Fibroblast of gingiva (primary cell): ENCODE data around the gene PIP4K2A.
A peak's percentile ranks its signal among the peaks of the same experiment; 100 is the strongest.

Experiments
- DNase-seq: peaks from one replicate; pipeline ENCODE4 v3.0.0-alpha.2; 2011; ENCODE audit warnings: low read depth

PIP4K2A gene

DNA sequence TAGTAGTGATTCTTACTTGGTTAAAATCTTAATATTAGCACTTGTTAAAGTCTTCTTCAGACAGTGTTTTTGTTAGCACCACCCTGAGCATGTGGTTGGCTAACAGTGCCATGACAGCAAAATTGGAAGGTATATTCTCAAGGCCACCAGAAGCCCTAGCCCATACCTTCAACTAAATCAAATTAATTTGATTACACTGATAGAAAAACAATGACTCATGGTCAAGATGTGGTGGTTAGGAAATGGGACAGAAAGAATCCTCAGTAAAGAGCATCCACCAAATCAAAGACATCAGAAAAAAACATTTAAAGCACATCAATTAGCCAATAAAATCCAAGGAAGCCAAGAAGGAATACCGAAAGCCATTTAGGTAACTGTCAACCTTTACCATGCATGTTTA, 75.5 kb downstream of the PIP4K2A start:
- no peak for DNase-seq

DNA sequence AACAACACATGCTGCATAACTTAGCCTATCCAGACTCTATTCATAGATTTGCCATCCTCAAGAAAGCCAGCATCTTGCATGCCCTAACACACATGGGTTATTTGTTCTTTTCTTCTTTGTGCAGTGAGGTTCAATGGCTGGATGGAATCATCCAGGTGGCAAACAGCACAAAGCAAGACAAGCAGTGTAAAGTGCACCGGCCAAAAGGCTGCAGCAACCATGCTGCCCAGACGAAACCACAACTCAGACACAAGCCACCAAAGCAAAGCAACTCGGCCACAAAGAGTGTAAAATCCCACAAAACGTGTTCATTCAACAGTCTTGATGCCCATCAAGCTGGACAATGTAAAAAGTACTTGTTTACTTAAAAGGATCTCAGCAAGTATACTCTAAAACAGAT, 76.9 kb downstream of the PIP4K2A start:
- DNase-seq = no peak

DNA sequence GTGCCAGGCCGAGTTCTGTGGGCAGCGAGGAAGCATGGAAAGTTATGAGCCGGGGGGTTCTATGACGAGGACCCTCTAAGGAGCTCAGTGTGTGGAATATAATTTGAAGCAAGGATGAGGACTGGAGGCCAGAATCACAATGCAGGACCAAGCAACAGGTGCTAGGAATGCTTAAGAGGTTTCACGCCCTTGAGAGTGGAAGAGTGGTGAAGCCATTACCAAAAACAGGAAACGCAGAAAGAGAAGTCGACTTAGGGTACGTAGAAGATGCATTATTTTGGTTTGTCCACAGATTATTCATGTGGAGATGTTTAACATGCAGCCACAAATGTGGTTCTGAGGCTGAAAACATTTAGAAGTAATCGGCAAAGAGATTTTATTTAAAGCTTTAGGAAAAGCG, 78.7 kb downstream of the PIP4K2A start:
- DNase-seq = no peak

DNA sequence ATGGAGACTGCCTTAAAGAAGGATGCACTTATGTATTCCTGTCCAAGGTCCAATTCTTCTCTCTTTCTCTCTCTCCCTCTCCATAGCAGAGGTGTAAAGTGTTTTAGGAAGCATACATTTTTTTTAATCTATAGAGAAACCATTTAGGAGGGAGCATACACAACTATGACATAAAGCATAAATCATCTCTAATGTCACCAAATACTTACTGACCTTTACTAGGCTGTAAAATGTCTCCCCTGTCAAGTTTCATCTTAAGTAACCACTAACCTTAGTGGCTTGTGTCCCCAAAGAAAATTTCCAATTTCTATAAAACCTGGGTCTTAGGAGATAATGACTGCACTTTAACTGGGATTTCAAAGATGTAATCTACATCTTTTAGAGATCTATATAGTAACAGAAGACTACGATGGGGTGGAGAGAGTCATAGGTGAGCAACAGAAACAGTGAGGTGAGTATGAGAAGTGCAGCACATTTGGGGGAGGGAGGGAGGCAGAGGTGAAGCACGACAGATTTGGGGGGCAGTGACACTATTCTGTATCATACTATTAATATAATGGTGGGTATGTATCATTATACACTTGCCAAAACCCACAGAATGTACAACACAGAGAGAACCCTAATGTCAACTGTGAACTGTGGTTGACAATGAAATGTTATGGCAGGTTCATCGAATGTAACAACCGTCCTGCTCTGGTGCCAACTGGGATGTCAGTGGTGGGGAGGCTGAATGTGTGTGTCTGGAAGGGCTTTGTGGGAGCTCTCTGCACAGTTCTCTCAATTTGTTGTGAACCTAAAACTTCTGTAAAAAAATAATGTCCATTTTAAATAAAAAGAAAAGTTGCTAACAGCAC, 79.5 kb downstream of the PIP4K2A start:
- no peak for DNase-seq

DNA sequence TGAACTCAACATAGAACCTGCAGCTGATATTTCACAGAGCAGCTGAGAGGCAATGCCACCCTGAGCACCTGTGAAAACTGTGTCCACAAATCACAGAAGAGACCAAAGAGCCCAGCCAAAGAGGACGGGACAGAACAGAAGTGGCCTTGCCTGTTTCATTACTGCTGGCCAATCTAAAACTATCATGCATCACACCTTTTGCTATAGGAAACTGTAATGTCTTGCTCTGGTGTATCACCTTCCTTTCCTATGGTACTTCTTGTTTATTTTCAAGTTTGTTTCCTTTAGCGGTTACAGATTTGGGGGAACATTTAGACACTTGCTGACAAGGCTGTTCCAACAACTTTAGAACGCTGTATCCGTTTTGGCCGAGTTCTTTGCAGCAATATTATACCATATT, 80.3 kb downstream of the PIP4K2A start:
- no peak for DNase-seq

DNA sequence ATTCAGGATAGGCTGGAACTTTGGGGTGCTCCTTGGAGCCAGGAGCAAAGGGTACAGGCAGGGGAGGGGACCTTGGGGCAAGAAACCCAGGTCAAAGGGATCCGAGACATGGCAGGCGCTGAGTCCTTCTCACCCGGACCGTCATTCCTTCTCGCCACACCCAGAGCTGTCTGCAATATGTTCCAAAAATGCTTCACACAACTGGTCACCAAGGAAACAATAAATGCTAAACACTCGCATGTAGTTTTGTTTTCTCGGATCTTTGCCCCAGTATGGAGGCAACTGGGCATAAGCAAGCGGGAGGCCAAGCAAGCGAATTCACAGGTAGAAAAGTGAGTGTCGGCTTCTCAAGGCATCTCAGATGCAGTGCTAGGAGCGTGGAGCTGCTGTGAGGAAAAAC, 80.8 kb downstream of the PIP4K2A start:
- no peak for DNase-seq

DNA sequence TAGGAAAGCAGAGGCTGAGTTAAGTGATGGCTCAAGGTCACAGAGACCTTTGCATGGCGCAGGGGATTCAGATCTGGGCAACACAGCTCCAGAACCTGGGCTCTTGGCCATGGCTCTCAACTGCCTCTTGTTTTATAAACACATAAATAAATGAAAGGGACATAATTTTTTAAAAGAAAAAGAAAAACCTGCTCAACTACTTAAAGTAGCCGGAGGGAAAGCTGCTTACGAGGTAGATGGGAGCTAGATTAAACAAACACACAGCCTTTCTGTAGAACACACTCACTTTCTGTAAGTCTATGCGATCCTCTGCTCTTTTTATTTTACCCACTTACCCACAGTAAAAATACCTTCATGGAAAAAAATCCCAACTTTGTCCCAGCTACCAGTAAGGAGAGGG, 81.3 kb downstream of the PIP4K2A start:
- no peak for DNase-seq

DNA sequence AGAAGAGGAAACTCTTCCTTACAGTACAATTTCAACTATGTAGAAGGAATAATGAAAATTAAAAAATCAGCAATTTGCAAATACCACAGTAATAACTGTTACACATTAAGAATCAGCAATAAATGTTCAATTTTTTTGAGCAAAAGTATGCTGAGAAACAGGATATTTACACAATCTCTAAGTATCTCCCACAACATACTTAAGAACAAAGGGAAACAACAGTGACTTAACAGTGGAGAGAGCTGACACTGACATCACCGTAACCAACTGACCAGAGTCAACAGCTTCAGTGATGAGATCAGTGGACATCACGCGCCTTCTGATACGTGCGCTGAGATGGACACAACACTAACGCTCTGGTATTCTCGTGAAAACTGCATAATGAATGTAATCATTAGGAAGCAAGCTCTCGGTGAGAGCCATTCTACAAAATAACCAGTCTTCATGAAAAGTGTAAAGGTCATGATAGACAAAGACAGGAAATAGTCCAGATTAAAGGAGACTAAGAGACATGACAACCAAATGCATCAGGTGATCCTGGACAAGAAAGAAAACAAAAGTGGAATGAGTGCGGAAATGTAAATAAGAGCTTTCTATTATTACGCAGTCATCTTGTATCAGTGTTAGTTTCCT, 82.6 kb downstream of the PIP4K2A start:
- DNase-seq = peak; percentile 10

DNA sequence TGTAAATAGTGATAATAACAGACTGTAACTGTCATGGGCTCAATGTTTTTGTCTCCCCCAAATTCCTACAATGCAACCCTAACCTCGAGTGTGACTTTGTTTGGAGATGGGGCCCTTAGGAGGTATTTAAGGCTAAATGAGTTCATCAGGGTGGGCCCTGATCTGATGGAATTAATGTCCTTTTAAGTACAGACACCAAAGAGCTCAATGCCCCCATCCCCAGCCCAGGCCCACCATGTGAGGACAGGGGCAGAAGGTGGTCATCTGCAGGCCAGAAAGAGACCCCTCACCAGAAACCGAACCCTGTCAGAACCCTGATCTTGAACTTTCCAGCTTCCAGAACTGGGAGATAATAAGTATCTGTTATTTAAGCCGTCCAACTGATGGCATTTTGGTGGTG, 83.2 kb downstream of the PIP4K2A start:
- DNase-seq = no peak

DNA sequence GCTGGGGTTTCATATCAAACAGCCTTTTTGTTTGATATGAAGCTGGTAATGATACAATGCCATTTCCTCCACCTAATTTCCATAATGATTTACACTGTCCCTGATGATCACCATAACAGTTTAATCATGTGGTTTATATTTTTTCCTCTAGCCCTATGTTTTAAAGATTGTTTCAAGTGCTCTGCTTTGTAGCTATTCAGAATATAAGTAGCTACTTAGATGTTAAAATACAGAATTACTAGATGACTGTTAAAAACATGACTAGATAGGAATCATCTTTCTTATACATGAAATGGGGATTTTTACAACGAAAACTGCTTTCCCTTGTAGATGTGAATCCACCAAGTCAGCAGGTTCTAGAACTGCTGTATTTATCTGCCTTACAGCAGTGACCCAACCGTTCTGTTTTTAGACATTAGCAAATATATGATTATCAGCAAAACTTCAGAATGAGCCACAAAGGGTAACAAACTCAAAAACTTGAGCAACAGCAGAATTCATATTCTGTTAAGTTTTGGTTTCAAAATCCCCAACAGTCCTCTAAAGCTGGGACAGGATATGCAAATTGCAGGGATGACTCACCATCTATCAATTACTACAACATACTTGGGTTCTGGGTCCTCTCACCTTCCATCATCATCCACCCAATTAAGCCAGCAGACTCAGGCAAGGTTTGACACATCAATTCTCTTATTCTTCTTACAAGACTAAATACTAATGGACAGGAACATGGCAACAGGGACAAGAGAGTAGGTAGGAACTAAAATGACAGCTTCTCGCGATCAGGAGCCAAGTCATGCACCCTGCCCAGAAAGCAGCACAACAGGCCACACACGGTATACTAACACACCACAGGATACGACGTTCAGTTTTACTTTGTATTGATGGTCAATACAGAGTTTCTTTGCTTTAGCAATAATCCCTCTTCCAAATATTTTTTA, 83.9 kb downstream of the PIP4K2A start:
- peak; percentile 68 for DNase-seq

DNA sequence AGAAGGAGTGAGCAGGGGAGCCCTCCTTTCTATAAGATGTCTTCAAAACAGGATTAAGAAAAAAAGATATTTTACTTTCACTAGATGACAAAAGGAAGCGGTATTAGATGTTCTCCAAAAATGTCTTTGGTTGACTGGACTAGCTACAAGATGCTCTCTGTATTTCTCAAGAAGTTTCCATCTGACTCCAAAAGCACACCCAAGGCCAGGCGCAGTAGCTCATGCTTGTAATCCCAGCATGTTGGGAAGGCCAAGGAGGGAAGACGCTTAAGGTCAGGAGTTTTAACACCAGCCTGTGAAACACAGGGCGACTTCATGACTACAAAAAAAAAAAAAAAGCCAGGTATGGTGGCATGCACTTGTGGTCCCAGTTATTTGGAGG, 84.5 kb downstream of the PIP4K2A start:
- no peak for DNase-seq

DNA sequence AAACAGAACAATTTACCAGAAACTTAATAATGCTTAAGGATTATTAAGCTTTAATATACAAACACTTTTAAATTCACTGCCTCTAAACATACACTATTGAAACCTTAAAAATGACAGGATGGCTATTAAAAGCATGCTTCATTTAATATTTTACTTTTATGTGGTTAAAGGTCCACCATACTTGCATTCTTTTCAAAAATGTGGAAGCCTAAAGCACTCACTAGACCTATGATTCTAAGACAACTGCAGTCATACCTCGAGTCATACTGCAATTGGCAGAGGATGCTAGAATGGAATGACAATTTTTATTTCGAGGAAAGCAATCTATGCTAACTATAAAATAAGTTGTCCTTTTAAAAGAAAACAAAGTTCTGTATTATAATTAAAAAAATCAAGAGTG, 85.3 kb downstream of the PIP4K2A start:
- no peak for DNase-seq

DNA sequence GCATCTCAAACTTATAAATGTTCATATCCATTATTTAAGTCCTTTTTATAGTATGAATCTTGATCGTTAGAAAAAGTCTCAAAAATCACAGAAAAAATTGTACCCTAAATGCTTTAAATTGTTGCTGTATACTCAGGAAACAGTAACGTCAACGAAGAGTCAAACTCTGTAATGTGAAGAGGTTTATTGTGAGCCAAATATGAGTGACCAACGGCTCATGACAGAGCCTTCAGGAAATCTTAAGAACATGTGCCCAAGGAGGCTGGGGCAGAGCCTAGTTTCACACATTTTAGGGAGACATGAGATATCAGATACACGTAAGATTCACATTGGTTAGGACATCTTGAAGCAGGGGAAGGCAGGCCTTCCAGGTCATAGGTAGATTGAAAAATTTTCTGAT, 86.1 kb downstream of the PIP4K2A start:
- no peak for DNase-seq

DNA sequence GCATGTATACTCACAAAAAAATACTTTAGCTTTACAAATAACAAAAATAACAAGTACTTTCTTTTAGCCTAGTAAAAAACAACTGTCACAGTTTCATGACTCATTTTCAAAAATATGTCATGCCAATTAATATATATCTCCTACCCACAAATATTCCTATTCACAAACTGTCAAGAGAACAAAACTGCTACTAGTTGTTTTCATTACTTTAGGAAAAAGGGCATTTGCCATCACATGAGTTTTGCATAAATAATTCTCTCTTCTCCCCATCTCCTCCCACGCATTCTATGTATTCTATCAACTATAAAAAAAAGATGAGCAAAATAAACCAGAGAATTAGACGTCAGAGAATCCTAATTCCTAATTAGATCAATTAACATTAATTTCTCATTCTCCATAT, 87.6 kb downstream of the PIP4K2A start:
- no peak for DNase-seq

DNA sequence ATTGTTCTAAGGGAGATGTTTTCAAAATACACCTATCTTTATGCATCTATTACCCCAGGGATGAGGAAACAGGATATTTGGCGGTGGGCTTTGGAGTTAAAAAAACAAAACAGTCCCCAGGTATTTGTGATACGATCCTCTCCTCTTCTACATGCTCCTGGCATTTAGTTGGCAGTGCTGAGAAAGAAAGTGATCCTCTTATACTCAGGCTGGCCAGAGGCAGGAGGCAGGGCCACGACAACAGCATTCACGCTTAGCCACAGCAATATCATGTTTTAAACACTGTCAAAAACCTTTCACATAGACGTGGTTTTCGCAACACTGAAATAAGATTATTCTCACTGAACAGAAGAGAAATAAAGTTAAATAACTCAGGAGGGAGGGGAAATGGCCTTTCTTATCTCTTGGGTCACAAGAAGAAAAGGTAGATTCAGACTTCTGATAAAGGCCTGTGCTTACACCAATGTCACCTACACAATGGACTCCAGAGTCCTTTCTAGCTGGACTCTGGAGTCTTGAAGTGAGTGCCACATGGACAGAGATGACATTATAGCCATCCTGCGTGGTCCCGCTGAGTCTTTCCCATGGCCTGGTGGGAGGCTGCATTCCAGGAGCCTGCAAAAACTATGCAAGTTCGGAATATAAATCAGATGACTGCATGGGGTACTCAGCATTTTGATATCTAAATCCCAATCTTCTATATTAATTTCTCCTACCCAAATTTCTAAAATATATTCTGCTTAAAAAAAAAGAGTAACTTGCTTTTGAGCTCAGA, 88.7 kb downstream of the PIP4K2A start:
- DNase-seq = no peak

DNA sequence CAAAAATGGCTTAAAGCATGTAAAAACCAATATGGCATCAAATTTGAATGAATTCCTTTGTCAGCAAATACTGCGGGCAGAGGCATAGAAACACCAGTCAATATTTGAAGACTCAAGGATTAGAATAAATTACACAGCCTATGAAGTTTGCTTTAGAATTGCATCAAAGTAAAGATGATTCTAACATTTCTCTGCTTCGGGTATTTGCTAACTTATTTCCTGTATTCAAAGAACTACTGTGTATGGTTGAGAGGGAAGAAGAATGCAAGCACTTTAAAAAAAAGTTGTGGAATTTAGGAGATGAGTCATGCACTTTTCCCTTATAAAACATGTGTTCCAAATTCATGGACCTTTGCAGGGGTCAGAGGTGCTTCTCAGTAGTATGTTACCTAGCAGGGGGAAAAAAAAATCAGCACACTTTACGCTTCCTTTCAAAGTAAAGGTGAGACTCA, 90.1 kb downstream of the PIP4K2A start:
- peak; percentile 80 for DNase-seq

DNA sequence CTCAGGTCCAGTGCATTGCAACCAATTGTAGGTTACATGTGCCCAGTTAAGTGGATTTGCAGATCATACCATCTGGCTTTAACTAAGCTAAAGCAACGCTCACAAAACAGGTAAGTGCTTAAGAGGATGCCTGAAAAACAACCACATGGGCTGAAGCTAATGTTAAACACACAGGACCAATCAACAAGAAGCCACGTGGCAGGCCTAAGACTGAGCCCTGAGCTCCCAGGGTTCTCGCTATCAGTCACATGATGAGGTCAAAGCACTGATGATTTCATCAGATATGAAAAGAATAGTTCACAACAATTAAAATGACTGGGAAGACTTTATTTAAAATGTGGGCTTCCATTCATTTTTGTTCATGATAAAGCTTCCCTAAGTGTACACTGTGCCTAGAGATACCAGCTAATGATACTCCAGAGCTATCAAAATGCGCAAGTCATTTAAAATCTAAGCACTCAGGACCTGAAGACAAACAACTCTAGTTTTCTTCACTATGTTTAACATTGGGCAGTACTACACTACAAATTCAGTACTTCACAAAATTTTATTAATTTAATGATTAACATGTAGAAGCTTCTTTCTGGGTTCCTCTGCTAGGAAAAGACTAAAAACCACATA, 90.6 kb downstream of the PIP4K2A start:
- no peak for DNase-seq

DNA sequence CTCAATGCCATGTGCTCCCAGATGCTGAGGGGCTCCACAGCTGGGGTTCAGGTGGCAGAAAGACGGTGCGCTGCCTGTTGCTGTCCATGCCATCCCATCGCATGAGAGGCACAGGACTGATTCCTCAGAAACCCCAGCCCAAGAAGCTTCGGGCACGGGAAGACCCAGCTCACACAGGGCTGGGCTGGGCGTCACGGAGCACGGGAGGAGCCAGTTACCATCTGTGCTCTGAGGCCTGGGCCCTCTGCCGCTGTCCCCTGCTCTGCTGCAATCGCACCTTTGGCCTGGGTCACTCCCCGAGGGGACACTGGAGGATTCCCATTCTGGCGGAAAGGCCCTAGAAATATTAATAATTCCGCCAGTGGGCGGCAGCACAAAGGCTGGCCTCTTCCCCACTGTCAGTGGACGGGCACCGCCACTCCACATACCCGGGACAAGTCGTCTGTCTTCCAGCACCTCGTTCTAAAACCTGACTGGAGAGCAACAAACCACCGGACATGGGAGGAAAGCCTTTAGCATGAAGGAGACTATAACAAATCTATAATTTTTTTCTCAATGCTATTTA, 92.1 kb downstream of the PIP4K2A start:
- no peak for DNase-seq

DNA sequence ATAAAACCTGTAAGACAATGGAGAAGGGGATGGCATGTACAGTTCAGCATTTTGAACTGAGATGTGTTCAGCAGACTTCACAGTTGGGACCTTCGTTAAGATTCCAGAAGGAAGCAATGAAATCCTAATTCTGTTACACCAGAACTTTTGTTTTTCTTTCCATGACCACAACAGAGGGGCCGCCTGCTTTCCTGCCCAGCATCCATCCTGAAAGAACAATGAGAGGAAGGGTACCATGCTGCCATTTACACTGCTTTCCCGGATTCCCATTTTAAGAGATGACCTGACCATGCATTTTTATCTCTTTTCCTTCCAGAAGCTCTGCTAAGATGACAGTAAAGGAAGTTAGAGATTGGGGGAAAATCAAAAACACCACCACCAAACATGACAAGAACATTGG, 92.7 kb downstream of the PIP4K2A start:
- no peak for DNase-seq

DNA sequence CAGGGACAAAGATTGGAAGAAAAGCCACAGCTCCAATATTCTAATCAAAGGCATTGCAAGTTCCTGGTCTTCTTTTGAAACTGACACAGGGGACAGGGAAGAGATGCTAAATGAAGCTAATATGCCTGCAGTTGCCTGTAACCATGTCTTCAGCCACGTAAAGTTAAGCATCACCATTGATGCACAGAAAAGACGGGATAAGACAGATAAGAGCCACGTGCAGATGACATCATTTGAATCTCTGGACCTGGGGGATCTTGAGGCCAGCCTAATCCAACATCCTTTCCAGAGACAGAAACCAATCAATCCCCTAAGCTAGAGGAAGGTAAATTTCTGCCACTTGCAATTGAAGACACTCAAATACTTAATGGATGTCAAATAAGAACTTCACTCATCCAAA, 93.4 kb downstream of the PIP4K2A start:
- no peak for DNase-seq
